B cell (primary cell): ENCODE data around the gene PCDHGA5. TPM values are rescaled to one million over a fixed set of nuclear protein-coding genes. Genes with fewer than 3 reads are reported as not detected.

Source experiments
- ATAC-seq: fragments of 200-7000 bp; cut with Tn5 transposase; one replicate; pipeline ENCODE4 v1.10.0; 2021; ENCODE audit warnings: low read depth, mild to moderate bottlenecking, moderate number of reproducible peaks, moderate library complexity
- CTCF ChIA-PET: fragments of 350-600 bp; sonication (Branson Sonifier 250); formaldehyde crosslinking; loops from one replicate; lab custom pipeline; 2021; ENCODE audit warnings: antibody characterized with exemption, inconsistent platforms; lab: Charles Lee
- POLR2A ChIA-PET: fragments of 350-600 bp; sonication (Branson Sonifier 250); formaldehyde crosslinking; loops from one replicate; lab custom pipeline; 2021; ENCODE audit warnings: antibody characterized with exemption; lab: Charles Lee
- DNase-seq: peaks from one replicate; pipeline ENCODE4 v3.0.0; 2013
- H2AFZ ChIP-seq: 2 replicates; pipeline ENCODE4 v1.6.1; 2012; ENCODE audit warnings: mild to moderate bottlenecking, low read depth, low read length; ENCODE audit not compliant: insufficient read depth, poor library complexity, severe bottlenecking
- H3K27ac ChIP-seq, 2 donors: 1 replicate in 1 of 2; 2 replicates in 1 of 2; pipeline ENCODE4 v1.5.1; 2012 to 2013; ENCODE audit warnings: low read length in 2 of 2, mild to moderate bottlenecking in 2 of 2, moderate library complexity in 1 of 2
- H3K27me3 ChIP-seq, 4 experiments: fragments of 200-600 bp in 1 of 4; sonication (generic) in 1 of 4; replicated peaks in 1 of 4; 1 replicate in 2 of 4; 2 replicates in 2 of 4; pipeline versions ENCODE4 v1.6.1 to v1.7.0; 2013 to 2016; ENCODE audit warnings: low read length in 3 of 4, mild to moderate bottlenecking in 2 of 4, mixed read lengths in 1 of 4, moderate library complexity in 1 of 4; ENCODE audit not compliant: insufficient read depth in 4 of 4, control insufficient read depth in 3 of 4; ENCODE audit errors: control extremely low read depth in 1 of 4
- H3K36me3 ChIP-seq, 2 experiments: replicated peaks in 1 of 2; 1 replicate in 1 of 2; 2 replicates in 1 of 2; pipeline versions ENCODE4 v1.6.1 to v1.7.1; 2013; ENCODE audit warnings: low read length in 1 of 2; ENCODE audit not compliant: insufficient read depth in 2 of 2, control insufficient read depth in 1 of 2; ENCODE audit errors: control extremely low read depth in 1 of 2, extremely low read depth in 1 of 2
- H3K4me1 ChIP-seq, 2 donors: fragments of 200-600 bp in 1 of 2; sonication (generic) in 1 of 2; 1 replicate in 1 of 2; 2 replicates in 1 of 2; pipeline versions ENCODE4 v1.5.1 to v1.6.1; 2013 to 2017; ENCODE audit warnings: low read length in 2 of 2; ENCODE audit not compliant: control insufficient read depth in 2 of 2, insufficient read depth in 2 of 2
- H3K4me2 ChIP-seq: replicated peaks from 2 replicates; pipeline ENCODE3; 2012; ENCODE audit warnings: mild to moderate bottlenecking, low read depth, low read length; ENCODE audit not compliant: poor library complexity, severe bottlenecking
- H3K4me3 ChIP-seq, 5 experiments: fragments of 200-600 bp in 1 of 5; sonication (generic) in 1 of 5; 1 replicate in 3 of 5; 2 replicates in 2 of 5; pipeline versions ENCODE4 v1.5.1 to v1.7.0; 2011 to 2016; ENCODE audit warnings: low read length in 4 of 5, mild to moderate bottlenecking in 4 of 5, low read depth in 2 of 5, control low read depth in 1 of 5, moderate library complexity in 1 of 5; ENCODE audit not compliant: insufficient read depth in 1 of 5; ENCODE audit errors: control extremely low read depth in 1 of 5, extremely low read depth in 1 of 5
- H3K79me2 ChIP-seq: fragments of 200-600 bp; sonication (generic); one replicate; pipeline ENCODE4 v1.6.0; 2016; ENCODE audit warnings: low read length; ENCODE audit not compliant: control insufficient read depth, insufficient read depth
- H3K9ac ChIP-seq: fragments of 200-600 bp; sonication (generic); 2 replicates; pipeline ENCODE4 v1.6.1; 2017; ENCODE audit warnings: mild to moderate bottlenecking, low read length, moderate library complexity
- H3K9me3 ChIP-seq, 3 donors: one replicate each; pipeline versions ENCODE4 v1.6.1 to v1.7.1; 2013; ENCODE audit warnings: low read length in 2 of 3; ENCODE audit not compliant: control insufficient read depth in 2 of 3, insufficient read depth in 1 of 3; ENCODE audit errors: control extremely low read depth in 1 of 3
- H4K20me1 ChIP-seq: 2 replicates; pipeline ENCODE4 v1.6.0; 2012; ENCODE audit warnings: mild to moderate bottlenecking, low read length; ENCODE audit not compliant: insufficient read depth, control insufficient read depth, poor library complexity, severe bottlenecking
- H3K27ac Mint-ChIP-seq: one replicate; pipeline ENCODE4 v1.8.0; 2021; ENCODE audit warnings: mixed read lengths
- H3K27me3 Mint-ChIP-seq: one replicate; pipeline ENCODE4 v1.8.0; 2021; ENCODE audit warnings: mixed read lengths
- H3K4me1 Mint-ChIP-seq: one replicate; pipeline ENCODE4 v1.8.0; 2021; ENCODE audit warnings: mixed read lengths
- H3K4me3 Mint-ChIP-seq: one replicate; pipeline ENCODE4 v1.8.0; 2021; ENCODE audit warnings: mixed read lengths
- H3K9me3 Mint-ChIP-seq: one replicate; pipeline ENCODE4 v1.8.0; 2022; ENCODE audit warnings: mixed read lengths; ENCODE audit not compliant: insufficient read depth
- CTCF ChIP-seq: fragments of 200-600 bp; IDR thresholded peaks from one replicate; pipeline ENCODE4 v1.8.0; 2022; ENCODE audit warnings: antibody characterized with exemption, mild to moderate bottlenecking
- EZH2 ChIP-seq: IDR thresholded peaks from 2 replicates; pipeline ENCODE4 v1.6.1; 2012; ENCODE audit warnings: borderline replicate concordance, low read depth, mild to moderate bottlenecking, moderate library complexity, low read length; ENCODE audit not compliant: insufficient read depth, poor library complexity, severe bottlenecking
- WGBS: methylation state at CpG from one replicate; pipeline ENCODE4 v1.1.5; 2013; ENCODE audit warnings: missing lambda C conversion rate; ENCODE audit not compliant: insufficient coverage; 5-methylcytosine and 5-hydroxymethylcytosine counted together
- intact Hi-C: fragments of 100-400 bp; cut with micrococcal nuclease; formaldehyde crosslinking; loops from one replicate; pipeline ENCODE4 v1.10.0; 2022
- polyA plus RNA-seq: library from polyadenylated mRNA; depleted of rRNA; stranded (reverse); fragments of >200 nt; gene quantifications from 2 replicates; pipeline ENCODE4 v1.2.3, GENCODE V29; 2012
- total RNA-seq, 2 donors: library from RNA; stranded (reverse); fragments of 120-200 nt in 1 of 2; gene quantifications; 1 replicate in 1 of 2; 2 replicates in 1 of 2; pipeline versions ENCODE4 v1.2.3 to v1.2.4, GENCODE V29; 2013 to 2022

The PCDHGA5 gene
- total and polyA plus RNA-seq, 2 donors (not counting 1 experiment from before 2014, with no cell fraction given), result 0.21 to 1.7 TPM

- no peak overlapping the region for H2AFZ ChIP-seq
- no peaks in the 10 kb centered on the region for H3K36me3 ChIP-seq
- H4K20me1 ChIP-seq, result no peaks in the 10 kb centered on the region
- no peaks in the 10 kb centered on the region for H3K79me2 ChIP-seq
- no peak overlapping the region for H3K4me3 ChIP-seq
- H3K9me3 ChIP-seq, result peaks cover 2 to 48% (median 30%) of the 10 kb centered on the region in 3 donors
- ChIA-PET POLR2A (no interaction called here), CTCF (no interaction called here)
- TF ChIP-seq CTCF (no peak), EZH2 (no peak)
- no peak overlapping the region for H3K4me2 ChIP-seq
- H3K4me1 Mint-ChIP-seq, result peaks cover 3% of the 10 kb centered on the region
- H3K27me3 ChIP-seq, result peaks cover 0 to 60% (median 37%) of the 10 kb centered on the region in 4 experiments
- intact Hi-C loops, result no loop called here
- H3K4me3 Mint-ChIP-seq, result no peak overlapping the region
- H3K27ac ChIP-seq, result no peak overlapping the region
- peaks cover 10% of the 10 kb centered on the region for H3K9me3 Mint-ChIP-seq
- ATAC-seq (no peak), DNase-seq (no peak)
- peaks cover 64% of the 10 kb centered on the region for H3K27me3 Mint-ChIP-seq
- H3K27ac Mint-ChIP-seq, result no peak overlapping the region
- H3K9ac ChIP-seq, result no peak overlapping the region
- no peaks in the 10 kb centered on the region for H3K4me1 ChIP-seq
- WGBS, result 55% methylated on average over 77 of the region's 77 CpGs
Observed at GRCh38 chr5:141389153-141390042, 25.4 kb downstream of the PCDHGA5 start.
